Activated CD4-positive, alpha-beta T cell treated with anti-CD3 and anti-CD28 coated beads, Interleukin-2, amount 10 ng/mL, durations not matched to agents 7 days and 5 days (primary cell): ENCODE measurements around the gene INO80B. TPM values are rescaled to one million over a fixed set of nuclear protein-coding genes. Genes with fewer than 3 reads are reported as not detected.
"Not testable (repeated sequence)": the region's sequence is repeated elsewhere in the genome, so short reads cannot be mapped to it uniquely, and the experiment has no call there.

Experiments used
- CTCF ChIA-PET: fragments of 350-600 bp; sonication (Branson Sonifier 250); formaldehyde crosslinking; loops from one replicate; lab custom pipeline; 2021; ENCODE audit warnings: antibody characterized with exemption; lab: Charles Lee
- POLR2A ChIA-PET: fragments of 350-600 bp; sonication (Branson Sonifier 250); formaldehyde crosslinking; loops from one replicate; lab custom pipeline; 2021; ENCODE audit warnings: antibody characterized with exemption; lab: Charles Lee
- DNase-seq: peaks from one replicate; pipeline ENCODE4 v3.0.0-alpha.2; 2020
- H3K27ac Mint-ChIP-seq: one replicate; pipeline ENCODE4 v1.8.0; 2021; ENCODE audit warnings: mild to moderate bottlenecking, moderate library complexity, mixed read lengths
- H3K27me3 Mint-ChIP-seq: one replicate; pipeline ENCODE4 v1.8.0; 2021; ENCODE audit warnings: mixed read lengths
- H3K36me3 Mint-ChIP-seq: one replicate; pipeline ENCODE4 v1.8.0; 2021; ENCODE audit warnings: low read depth, mixed read lengths
- H3K4me1 Mint-ChIP-seq: one replicate; pipeline ENCODE4 v1.8.0; 2021; ENCODE audit warnings: mixed read lengths
- H3K4me3 Mint-ChIP-seq: one replicate; pipeline ENCODE4 v1.8.0; 2021; ENCODE audit warnings: mild to moderate bottlenecking, moderate library complexity, mixed read lengths
- H3K9me3 Mint-ChIP-seq: one replicate; pipeline ENCODE4 v1.8.0; 2021; ENCODE audit warnings: mixed read lengths
- total RNA-seq, 2 experiments: library from RNA; stranded (reverse); gene quantifications; one replicate each; pipeline ENCODE4 v1.2.3, GENCODE V29; 2021

Gene INO80B
- total RNA-seq, 2 experiments from 2014 or later: 28.9 to 32.1 TPM

GRCh38 chr2:74419345-74419744, 35.5 kb upstream of the INO80B start:
- DNase-seq: no peak
- Mint-ChIP-seq H3K27me3 (peaks cover 2% of the 10 kb centered on the region), H3K36me3 (peaks cover 13% of the 10 kb centered on the region), H3K4me3 (no peak overlapping the region), H3K4me1 (peaks cover 47% of the 10 kb centered on the region), H3K9me3 (no peaks in the 10 kb centered on the region), H3K27ac (no peak overlapping the region)
- CTCF ChIA-PET: interaction anchor here (0.6 to 2.3 kb wide), 4 partner anchors 28 to 688 kb away, joined by 3 to 7 read pairs (median 4); no protein-coding TSS in a partner anchor
- POLR2A ChIA-PET: no interaction called here

GRCh38 chr2:74420006-74420405, 34.9 kb upstream of the INO80B start:
- ChIA-PET POLR2A (no interaction called here), CTCF (interaction anchor here (0.6 to 2.3 kb wide), 2 partner anchors 29 to 394 kb away, joined by 4 to 7 read pairs; no protein-coding TSS in a partner anchor)
- Mint-ChIP-seq H3K27me3 (peaks cover 2% of the 10 kb centered on the region), H3K9me3 (no peaks in the 10 kb centered on the region), H3K4me1 (peaks cover 47% of the 10 kb centered on the region), H3K4me3 (peak overlapping the region; percentile 97), H3K36me3 (peaks cover 18% of the 10 kb centered on the region), H3K27ac (peak overlapping the region; percentile 65)
- DNase-seq: no peak

DNA sequence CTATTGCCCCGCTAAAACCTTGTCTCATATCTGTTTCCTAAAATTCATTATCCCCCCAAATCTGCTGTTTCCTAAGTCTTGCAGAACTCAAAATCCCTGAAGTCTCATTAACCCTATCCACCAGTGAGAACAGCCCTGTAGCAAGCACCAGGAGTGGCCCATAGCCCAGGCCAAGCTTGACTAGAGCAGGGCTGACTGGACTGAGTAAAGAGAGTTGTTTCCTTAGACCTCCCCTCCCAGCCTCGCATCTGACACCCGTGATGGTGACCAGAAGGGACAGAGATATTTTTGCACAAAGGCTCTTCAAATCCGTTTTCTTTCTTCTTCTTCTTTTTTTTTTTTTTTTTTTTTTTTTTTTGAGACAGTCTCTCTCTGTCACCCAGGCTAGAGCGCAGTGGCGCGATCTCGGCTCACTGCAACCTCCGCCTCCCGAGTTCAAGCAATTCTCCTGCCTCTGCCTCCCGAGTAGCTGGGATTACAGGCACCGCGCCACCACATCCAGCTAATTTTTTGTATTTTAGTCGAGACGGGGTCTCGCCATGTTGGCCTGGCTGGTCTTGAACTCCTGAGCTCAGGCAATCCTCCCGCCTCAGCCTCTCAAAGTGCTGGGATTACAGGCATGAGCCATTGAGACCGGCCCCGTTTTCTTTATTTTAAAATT, 34.3 kb upstream of the INO80B start:
- DNase-seq: not testable (repeated sequence)
- peak overlapping the region; percentile 97 for H3K27ac Mint-ChIP-seq
- POLR2A ChIA-PET: interaction anchor here (1.0 to 1.2 kb wide), 2 partner anchors 34 to 37 kb away, joined by 3 to 6 read pairs; partner anchors contain the start of genes INO80B and WBP1

DNA sequence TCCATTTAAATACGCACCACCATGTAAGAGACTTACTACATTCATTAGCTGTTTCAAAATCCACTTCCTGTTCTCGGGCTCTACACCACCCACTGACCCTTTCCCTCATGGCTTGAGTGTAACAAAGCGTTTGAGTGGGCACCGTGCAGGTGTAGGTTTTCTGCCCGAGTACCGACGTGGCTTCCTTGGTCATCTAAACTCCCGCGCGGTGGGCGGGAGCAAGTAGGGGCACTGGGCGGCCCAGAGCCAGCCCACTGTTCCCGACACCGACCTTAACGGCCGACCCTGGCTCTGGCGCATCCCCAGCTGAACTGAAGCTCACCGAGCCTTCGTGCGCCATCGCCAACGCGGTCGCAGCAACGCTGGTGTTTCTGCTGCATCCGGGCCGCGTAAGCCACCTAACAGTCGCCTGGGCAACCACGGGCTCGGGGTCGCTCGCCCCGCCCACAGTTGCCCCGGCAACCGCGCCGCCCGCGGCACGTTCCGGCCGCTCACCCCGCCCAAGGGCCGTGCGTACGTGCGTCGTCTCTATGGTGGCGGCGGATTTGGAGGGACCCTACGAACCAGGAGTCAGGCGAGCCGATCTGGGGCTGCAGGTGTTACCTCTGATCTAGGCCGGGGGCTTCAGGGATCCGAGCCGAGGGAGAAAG, 33.5 kb upstream of the INO80B start, which contains the start of the genes C2orf81 and WDR54:
Gene C2orf81 (minus strand): TSS at position 399 of the 650 bp plus-strand sequence. CDS start 59 bp downstream, at position 340.
Gene WDR54 (plus strand): TSS at position 510 of the 650 bp plus-strand sequence. CDS start 424 bp downstream, outside the sequence.
- peaks cover 2% of the 10 kb centered on the region for H3K27me3 Mint-ChIP-seq
- ChIA-PET CTCF (interaction anchor here (0.6 to 2.3 kb wide), 7 partner anchors 12 to 1159 kb away, joined by 3 to 7 read pairs (median 3); no protein-coding TSS in a partner anchor), POLR2A (interaction anchor here (1.0 to 1.2 kb wide), 2 partner anchors 33 to 37 kb away, joined by 3 to 6 read pairs; partner anchors contain the start of genes INO80B and WBP1)
- peak within 1 kb of the TSS; percentile 97 for H3K27ac Mint-ChIP-seq
- H3K4me1 Mint-ChIP-seq: peaks cover 40% of the 10 kb centered on the region
- peak within 1 kb of the TSS; percentile 97 for H3K4me3 Mint-ChIP-seq
- no peaks in the 10 kb centered on the region for H3K9me3 Mint-ChIP-seq
- peaks cover 24% of the 10 kb centered on the region for H3K36me3 Mint-ChIP-seq
- peak; percentile 95 for DNase-seq

More for the DNA sequence above, 34.3 kb upstream of the INO80B start:
- not testable (repeated sequence) for H3K27me3 Mint-ChIP-seq, H3K9me3 Mint-ChIP-seq
- Mint-ChIP-seq H3K4me1 (peaks cover 45% of the 10 kb centered on the region), H3K4me3 (peak overlapping the region; percentile 97), H3K36me3 (peaks cover 22% of the 10 kb centered on the region)
- CTCF ChIA-PET: interaction anchor here (0.6 to 2.3 kb wide), 5 partner anchors 14 to 1158 kb away, joined by 3 to 7 read pairs (median 4); no protein-coding TSS in a partner anchor

DNA sequence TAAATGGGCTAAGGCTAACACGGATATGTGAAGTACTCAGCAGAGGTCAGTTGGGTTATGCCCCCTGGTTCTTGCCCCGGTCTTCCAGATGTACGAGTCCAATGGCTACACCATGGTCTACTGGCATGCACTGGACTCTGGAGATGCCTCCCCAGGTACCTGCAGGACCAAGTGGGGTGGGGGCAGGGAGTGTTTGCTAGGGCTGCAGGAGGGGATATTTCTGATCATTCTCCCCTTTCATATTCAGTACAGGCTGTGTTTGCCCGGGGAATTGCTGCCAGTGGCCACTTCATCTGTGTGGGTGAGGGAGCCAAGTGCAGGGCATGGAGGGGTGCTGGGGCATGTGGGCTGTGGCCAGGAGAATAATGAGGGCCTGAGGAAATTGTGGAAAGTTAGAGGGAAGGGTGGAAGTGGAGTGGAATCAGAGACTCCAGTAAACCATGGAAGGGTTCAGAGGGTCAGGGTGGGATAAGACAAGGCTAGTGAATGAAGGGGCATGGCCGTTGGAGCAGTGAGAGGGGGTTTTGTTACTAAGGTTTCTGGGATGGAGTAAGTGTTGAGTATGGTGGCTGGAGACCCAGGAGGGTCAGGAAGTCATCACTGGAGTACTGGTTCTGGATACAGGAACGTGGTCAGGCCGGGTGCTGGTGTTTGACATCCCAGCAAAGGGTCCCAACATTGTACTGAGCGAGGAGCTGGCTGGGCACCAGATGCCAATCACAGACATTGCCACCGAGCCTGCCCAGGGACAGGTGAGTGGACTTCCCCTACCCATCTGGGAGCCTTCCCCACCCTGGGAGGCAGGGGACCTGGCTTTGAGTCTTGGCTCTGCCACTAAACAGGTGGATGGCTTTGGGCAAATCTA, 31.4 kb upstream of the INO80B start:
- H3K27me3 Mint-ChIP-seq: peaks cover 2% of the 10 kb centered on the region
- peaks cover 35% of the 10 kb centered on the region for H3K4me1 Mint-ChIP-seq
- H3K4me3 Mint-ChIP-seq: peak overlapping the region; percentile 97
- no peaks in the 10 kb centered on the region for H3K9me3 Mint-ChIP-seq
- ChIA-PET CTCF (interaction anchor here (0.8 to 1.0 kb wide), 2 partner anchors 31 to 32 kb away, joined by 3 read pairs; no protein-coding TSS in a partner anchor), POLR2A (no interaction called here)
- DNase-seq: no peak
- H3K36me3 Mint-ChIP-seq: peaks cover 27% of the 10 kb centered on the region
- peak overlapping the region; percentile 97 for H3K27ac Mint-ChIP-seq

DNA sequence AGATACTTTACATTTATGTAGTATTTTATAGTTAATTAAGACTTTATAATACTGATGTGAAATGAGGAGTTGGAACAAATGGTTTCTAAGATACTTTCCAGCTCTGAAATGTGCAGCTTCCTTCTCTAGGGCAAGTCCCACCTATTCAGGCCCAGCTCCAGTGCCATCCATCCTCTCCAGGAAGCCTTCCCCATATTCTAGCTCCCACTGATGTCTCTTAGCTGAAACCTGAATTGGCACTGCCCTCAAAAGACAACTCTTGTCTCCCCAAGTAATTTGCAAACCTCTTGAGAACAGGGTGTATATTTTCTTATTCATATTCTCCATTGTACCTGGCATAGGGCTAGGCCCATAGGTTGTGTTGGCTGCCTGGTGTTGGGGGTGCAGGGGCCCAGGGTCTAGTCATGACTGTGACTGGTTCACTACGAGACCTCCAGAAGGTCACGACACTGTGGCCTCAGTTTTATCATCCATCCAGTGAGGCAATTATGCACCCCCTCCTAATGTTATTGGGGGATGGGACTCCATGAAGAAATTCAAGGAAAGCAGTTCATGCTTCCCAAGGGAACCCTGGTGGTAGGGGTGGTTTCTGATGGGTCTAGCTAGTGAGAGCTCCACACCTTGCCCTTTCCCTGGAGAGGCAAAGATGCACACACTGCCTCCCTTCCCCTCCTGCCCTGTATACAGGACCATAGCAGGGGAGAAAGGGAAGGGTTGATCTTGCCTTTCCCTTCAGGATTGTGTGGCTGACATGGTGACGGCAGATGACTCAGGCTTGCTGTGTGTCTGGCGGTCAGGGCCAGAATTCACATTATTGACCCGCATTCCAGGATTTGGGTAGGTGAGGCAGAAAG, 30.5 kb upstream of the INO80B start:
- ChIA-PET POLR2A (no interaction called here), CTCF (interaction anchor here (1.0 kb wide), 1 partner anchor 33 kb away, joined by 3 read pairs; no protein-coding TSS in a partner anchor)
- H3K9me3 Mint-ChIP-seq: no peaks in the 10 kb centered on the region
- peaks cover 27% of the 10 kb centered on the region for H3K36me3 Mint-ChIP-seq
- no peak for DNase-seq
- H3K4me3 Mint-ChIP-seq: no peak overlapping the region
- peaks cover 35% of the 10 kb centered on the region for H3K4me1 Mint-ChIP-seq
- no peak overlapping the region for H3K27ac Mint-ChIP-seq
- peaks cover 2% of the 10 kb centered on the region for H3K27me3 Mint-ChIP-seq

DNA sequence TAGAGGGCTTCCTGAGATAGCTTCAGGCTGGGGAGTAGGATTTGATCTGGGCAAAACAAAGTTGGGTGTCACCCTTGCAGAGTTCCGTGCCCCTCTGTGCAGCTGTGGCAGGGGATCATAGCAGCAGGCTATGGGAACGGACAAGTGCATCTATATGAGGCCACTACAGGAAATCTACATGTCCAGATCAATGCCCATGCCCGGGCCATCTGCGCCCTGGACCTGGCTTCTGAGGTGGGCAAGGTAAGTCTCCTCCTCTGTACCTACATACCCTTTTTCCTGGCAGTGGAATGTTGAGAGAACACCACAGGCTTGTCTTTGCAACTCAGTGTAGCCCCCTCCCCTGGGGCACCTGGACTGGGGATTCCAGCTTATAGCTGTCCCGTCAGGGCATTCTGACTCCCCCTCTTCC, 29.9 kb upstream of the INO80B start:
- Mint-ChIP-seq H3K9me3 (no peaks in the 10 kb centered on the region), H3K27ac (no peak overlapping the region), H3K4me1 (peaks cover 33% of the 10 kb centered on the region), H3K27me3 (peaks cover 2% of the 10 kb centered on the region), H3K36me3 (peaks cover 27% of the 10 kb centered on the region), H3K4me3 (no peak overlapping the region)
- no peak for DNase-seq
- ChIA-PET POLR2A (no interaction called here), CTCF (no interaction called here)

- no peak overlapping the region for H3K27ac Mint-ChIP-seq
- H3K36me3 Mint-ChIP-seq: peaks cover 27% of the 10 kb centered on the region
- CTCF ChIA-PET: no interaction called here
- peaks cover 28% of the 10 kb centered on the region for H3K4me1 Mint-ChIP-seq
- H3K27me3 Mint-ChIP-seq: no peaks in the 10 kb centered on the region
- no peak overlapping the region for H3K4me3 Mint-ChIP-seq
- no peak for DNase-seq
- no peaks in the 10 kb centered on the region for H3K9me3 Mint-ChIP-seq
- POLR2A ChIA-PET: no interaction called here
Observed at GRCh38 chr2:74425523-74425922, 29.4 kb upstream of the INO80B start.

DNA sequence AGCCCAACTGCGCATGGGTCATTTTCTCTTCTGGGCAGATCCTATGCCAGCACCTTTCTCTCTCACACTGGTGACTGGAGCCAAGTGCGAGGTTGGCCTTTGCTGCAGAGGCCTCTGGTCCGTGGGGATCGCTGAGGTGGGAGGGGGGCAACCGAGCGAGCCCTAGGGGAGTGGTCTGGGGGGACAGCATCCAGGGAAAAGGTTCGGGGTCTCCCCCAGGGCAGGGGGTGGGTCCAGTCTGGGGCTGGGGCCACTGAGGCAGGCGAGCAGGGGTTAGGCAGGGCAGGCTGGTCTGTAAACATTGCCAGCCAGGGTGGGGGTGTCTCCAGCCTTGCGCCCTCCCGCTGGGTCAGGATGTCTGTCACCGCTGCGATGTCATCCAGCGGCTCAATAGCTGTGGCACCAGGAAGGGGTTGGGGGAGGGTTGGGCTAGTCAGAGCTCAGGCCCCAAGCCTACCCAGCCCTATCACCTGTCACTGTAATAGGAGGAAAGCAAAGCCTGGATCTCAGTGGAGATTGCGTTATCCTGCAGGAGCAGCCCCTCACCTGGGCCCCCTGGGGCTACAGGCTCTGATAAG, 28.6 kb upstream of the INO80B start:
- DNase-seq: no peak
- Mint-ChIP-seq H3K27me3 (no peaks in the 10 kb centered on the region), H3K27ac (no peak overlapping the region), H3K4me1 (peaks cover 22% of the 10 kb centered on the region), H3K4me3 (no peak overlapping the region), H3K36me3 (peaks cover 27% of the 10 kb centered on the region), H3K9me3 (no peaks in the 10 kb centered on the region)
- ChIA-PET CTCF (interaction anchor here (1.5 kb wide), 1 partner anchor 14 kb away, joined by 5 read pairs; no protein-coding TSS in a partner anchor), POLR2A (no interaction called here)

DNA sequence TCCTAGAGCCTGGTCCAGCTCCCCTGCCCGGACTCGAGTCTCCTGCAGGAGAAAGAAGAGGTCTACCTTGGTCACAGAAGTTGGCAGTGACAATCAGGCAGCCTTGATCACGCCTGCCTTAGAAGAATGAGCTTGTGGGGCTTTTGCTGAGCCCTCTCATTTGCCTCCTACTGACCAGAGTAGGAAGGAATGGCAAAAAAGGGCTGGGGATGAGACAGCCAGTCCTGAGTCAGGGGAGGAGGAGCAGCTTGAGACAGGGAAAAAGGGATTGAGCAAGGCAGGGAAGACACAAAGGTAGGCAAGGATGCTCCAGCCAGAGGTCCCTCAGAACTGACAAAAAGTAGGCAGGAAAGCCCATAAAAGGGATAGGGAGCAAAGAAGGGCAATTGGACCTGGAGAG, 27.3 kb upstream of the INO80B start:
- Mint-ChIP-seq H3K4me3 (no peak overlapping the region), H3K4me1 (peaks cover 14% of the 10 kb centered on the region), H3K27me3 (no peaks in the 10 kb centered on the region), H3K27ac (no peak overlapping the region), H3K9me3 (no peaks in the 10 kb centered on the region), H3K36me3 (peaks cover 22% of the 10 kb centered on the region)
- POLR2A ChIA-PET: no interaction called here
- no peak for DNase-seq
- CTCF ChIA-PET: interaction anchor here (1.2 to 1.5 kb wide), 2 partner anchors 13 to 33 kb away, joined by 3 to 5 read pairs; no protein-coding TSS in a partner anchor

DNA sequence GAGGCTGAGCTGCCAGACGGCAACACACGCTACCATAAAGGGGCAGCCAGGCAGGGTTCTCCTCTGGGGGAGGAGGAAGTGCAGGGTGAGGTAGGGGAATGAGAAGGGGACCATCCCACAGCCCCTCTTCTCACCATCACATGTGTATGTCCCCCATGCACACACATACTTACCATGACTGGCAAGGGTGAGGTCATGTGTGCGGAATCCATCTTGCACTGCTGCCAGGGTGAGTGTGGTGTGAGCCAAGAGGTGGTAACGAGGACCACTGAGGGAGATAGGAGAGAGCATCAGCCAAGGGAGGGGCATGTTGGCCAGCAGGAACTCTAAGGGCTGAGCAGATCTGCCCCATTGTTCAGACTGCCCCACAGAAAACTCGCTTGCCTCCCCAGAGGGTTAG, 26.2 kb upstream of the INO80B start:
- Mint-ChIP-seq H3K27me3 (no peaks in the 10 kb centered on the region), H3K9me3 (no peaks in the 10 kb centered on the region), H3K4me1 (peaks cover 2% of the 10 kb centered on the region), H3K27ac (peak overlapping the region; percentile 11), H3K4me3 (no peak overlapping the region), H3K36me3 (peaks cover 13% of the 10 kb centered on the region)
- DNase-seq: no peak
- POLR2A ChIA-PET: interaction anchor here (0.6 kb wide), 1 partner anchor 95 kb away, joined by 3 read pairs; no protein-coding TSS in a partner anchor
- CTCF ChIA-PET: no interaction called here
